Neural cell (in vitro differentiated cells): Measurements from ENCODE around the gene IL6ST.

Source experiments
- CTCF ChIP-seq: fragments of 450-650 bp; IDR thresholded peaks from 2 replicates; pipeline ENCODE4 v1.5.1; 2014; ENCODE audit warnings: antibody characterized with exemption, mild to moderate bottlenecking, moderate library complexity; ENCODE audit not compliant: poor library complexity, severe bottlenecking
- EP300 ChIP-seq: fragments of 450-650 bp; conservative IDR thresholded peaks from 2 replicates; pipeline ENCODE4 v1.6.1; 2014; ENCODE audit warnings: antibody characterized with exemption, mild to moderate bottlenecking, moderate library complexity; ENCODE audit not compliant: poor library complexity, severe bottlenecking
- POLR2AphosphoS5 ChIP-seq: IDR thresholded peaks from 2 replicates; pipeline ENCODE4 v1.6.1; 2012

GRCh38 chr5:55934115-55934613 is 60.6 kb downstream of the IL6ST start:
- TF ChIP-seq CTCF, result no peak
- no peak for TF ChIP-seq POLR2AphosphoS5
- no peak for TF ChIP-seq EP300
